GM19463 (cell line): ENCODE measurements around the gene GGT5.
"Not testable (repeated sequence)": the region's sequence is repeated elsewhere in the genome, so short reads cannot be mapped to it uniquely, and the experiment has no call there.

ENCODE experiments used
- ATAC-seq: cut with Tn5 transposase; IDR thresholded peaks from one replicate; pipeline ENCODE4 v1.9.1; 2021; ENCODE audit warnings: mild to moderate bottlenecking, moderate library complexity; ENCODE audit not compliant: unreplicated experiment

The GGT5 gene

DNA sequence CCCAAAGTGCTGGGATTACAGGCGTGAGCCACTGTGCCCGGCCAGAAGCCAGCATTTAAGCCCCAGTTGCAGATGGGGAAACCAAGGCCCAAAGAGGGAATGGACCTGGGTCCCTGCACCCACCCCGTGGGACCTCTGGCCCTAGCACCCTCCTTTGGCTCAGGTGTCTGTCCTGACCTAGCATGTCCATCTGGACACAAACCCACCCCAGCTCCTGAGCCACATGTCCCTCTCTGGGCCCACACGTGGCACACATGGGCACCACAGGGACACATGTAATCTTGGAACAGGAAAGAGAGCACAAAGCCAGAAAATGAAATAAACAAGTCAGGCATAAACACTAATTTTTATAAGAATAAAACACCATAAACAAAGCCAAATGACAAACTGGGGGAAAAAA lies 9.6 kb downstream of the GGT5 start:
- ATAC-seq: no peak

- no peak for ATAC-seq
Measured at GRCh38 chr22:24233816-24234215, 11.1 kb downstream of the GGT5 start.

DNA sequence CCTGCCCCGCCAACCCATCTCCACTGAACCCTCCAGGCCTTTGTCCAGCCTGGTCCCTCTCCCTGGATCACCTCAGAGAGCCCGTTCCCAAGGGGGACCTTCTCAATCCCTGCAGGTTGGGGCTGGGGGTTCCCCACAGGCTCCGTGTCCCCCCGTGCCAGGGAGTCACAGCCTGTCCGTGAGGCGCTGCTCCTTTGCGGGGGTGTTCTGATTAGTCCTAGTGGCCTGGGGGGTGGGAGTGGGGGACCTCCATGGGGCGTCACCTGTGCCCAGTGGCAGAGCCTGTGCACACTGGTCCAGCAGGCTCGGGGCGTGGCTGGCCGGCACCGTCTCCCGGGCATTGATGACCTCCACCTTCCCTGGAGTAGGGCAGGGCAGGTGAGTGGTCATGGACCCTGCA lies 11.6 kb downstream of the GGT5 start:
- ATAC-seq: no peak

GRCh38 chr22:24232725-24233124 lies 12.2 kb downstream of the GGT5 start:
- no peak for ATAC-seq

GRCh38 chr22:24232124-24232523 lies 12.8 kb downstream of the GGT5 start:
- ATAC-seq: no peak

GRCh38 chr22:24231706-24232105 lies 13.2 kb downstream of the GGT5 start:
- ATAC-seq: no peak

GRCh38 chr22:24230911-24231656 lies 13.8 kb downstream of the GGT5 start:
- no peak for ATAC-seq

GRCh38 chr22:24225951-24226350 lies 18.9 kb downstream of the GGT5 start:
- ATAC-seq: no peak

GRCh38 chr22:24225044-24225601 lies 19.8 kb downstream of the GGT5 start:
- ATAC-seq: no peak

GRCh38 chr22:24224468-24224867 lies 20.4 kb downstream of the GGT5 start:
- no peak for ATAC-seq

DNA sequence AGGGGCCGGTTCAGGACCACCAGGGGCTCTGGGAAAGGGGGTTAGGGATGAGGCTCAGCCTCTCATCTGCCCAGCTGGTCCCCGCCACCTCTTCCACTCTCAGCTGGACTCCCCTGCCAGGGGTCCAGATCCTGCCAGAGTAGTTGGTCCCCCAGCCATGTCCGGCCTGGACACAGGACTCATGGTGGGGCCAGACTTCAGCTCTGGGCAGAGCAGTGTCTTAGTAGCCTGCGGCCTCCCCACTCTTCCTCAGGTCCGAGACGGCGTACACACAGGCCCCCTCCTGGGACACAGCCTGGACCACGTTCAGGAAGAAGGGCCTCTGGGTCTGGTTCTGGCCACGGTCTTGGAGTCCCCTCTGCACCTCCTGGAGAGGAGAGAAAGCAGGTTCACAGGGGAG lies 25.1 kb downstream of the GGT5 start:
- ATAC-seq: no peak

DNA sequence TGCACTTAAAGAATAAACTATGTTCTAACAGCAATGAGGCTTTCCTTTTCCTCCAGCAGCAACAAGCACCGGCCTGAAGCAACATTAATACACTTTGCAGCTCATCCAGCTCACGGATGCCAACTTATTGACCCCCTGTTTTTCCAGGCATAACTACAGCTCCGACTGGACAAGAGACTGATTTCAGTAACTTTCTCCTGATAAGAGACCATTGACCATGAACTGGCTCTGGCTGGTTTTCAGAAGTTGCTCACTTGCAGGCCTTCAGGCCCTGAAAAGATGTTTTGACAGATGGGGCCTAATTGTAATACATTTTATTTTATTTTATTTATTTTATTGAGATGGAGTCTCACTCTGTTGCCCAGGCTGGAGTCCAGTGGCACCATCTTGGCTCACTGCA lies 27.5 kb downstream of the GGT5 start:
- ATAC-seq: no peak

DNA sequence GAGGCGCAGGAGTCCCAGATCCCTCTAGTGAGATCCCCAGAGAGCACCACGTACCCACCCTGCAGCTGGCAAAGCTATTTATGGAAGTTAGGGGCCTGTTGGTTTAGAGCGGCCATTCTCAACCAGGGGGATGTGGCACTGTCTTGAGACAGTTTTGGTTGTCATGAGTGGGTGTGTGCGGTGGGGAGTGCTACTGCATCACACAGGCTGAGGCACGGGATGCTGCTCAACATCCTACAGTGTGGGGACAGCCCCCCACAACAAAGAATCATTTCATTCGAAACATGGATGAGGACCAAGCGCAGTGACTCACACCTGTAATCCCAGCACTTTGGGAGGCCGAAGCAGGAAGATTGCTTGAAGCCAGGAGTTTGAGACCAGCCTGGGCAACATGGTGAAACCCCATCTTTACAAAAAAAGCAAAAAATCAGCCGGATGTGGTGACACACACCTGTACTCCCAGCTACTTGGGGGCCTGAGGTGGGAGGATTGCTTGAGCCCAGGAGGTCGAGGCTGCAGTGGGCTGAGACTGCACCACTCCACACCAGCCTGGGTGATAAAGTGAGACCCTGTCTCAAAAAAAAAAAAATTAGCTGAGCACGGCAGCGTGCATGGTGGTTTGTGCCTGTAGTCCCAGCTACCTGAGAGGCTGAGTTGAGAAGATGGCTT lies 28.2 kb downstream of the GGT5 start:
- ATAC-seq: no peak

DNA sequence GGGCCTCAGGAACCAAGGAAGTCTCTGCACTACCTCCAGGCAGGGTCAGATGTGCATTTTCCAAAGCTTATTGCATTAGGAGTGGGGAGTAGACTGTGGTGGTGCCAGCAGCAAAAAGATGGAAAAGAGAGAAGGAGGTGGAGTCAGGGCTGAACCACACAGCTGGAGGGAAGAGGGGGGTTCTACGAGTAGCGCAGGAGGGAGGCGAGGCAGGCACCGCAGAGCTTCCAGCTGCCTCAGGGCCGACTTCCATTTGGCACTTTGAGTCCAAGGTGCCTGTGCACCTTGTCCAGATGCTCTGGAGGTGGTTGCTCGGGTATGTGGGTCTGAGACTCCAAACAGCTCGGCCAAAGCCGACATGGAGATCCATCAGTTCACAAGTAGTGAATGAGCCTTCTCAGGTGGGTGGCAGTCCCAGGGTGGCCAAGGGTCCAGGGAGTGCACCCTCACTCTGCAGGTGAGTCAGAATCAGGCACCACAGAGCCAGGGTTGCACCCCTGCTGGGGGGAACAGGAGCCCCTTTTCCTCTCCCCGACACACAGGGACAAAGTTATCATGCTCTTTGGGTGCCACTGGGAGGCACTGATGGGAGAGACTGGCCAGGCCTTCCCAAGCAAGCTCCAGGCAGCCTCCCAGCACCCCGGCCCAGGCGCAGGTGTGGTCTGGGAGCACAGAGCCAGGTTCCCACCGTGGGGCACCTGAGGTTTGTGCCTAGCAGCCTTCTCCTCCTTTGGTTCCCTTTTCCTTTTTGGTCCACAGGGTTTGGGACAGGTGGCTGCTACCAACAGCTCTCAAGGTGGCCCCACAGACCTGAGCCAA lies 30.2 kb downstream of the GGT5 start:
- no peak for ATAC-seq

DNA sequence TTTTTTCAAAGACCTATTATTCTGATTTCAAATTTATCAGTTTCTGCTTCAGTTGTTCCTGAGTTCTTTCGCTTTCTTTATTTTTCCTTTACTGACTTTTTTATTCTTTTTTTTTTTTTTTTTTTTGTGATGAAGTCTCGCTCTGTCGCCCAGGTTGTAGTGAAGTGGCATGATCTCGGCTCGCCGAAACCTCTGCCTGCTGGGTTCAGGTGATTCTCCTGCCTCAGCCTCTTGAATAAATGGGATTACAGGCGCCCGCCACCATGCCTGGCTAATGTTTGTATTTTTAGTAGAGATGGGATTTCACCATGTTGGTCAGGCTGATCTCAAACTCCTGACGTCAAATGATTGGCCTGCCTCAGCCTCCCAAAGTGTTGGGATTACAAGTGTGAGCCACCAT lies 31.8 kb downstream of the GGT5 start:
- not testable (repeated sequence) for ATAC-seq

DNA sequence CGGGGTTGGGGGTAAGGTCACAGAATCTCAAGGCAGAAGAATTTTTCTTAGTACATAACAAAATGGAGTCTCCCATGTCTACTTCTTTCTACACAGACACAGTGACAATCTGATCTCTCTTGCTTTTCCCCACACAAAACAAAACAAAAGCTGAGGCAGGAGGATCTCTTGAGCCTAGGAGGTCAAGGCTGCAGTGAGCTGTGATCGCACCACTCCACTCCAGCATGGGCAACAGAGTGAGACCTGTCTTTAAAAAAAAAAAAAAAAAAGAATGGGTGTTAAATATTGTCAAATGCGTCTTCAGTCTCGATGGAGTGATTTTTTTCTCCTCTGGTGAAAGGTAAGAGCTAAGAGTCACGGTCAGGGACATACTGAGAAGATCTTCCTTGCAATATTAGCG lies 33.2 kb downstream of the GGT5 start:
- ATAC-seq: not testable (repeated sequence)

- ATAC-seq: not testable (repeated sequence)
Measured at GRCh38 chr22:24210409-24210808, 34.5 kb downstream of the GGT5 start.

DNA sequence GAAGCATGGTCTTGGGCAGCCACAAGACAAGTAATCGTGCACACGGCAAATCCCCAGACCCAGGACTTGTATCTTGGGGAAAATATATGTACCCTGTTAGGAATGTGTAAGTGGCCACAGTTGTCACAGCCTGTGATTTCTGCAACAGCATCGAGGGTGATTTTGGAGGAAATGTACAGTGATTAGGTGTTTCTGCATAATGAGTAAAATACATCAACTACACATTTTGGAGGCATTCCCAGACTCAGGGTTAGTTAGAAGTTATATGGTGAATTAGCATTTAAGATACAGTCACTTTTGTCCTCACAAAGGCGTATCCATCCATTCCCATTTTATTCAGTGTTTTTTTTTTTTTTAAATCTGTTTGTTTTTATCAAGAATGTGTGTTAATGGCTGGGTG lies 35.2 kb downstream of the GGT5 start:
- no peak for ATAC-seq

- no peak for ATAC-seq
Measured at GRCh38 chr22:24209016-24209415, 35.9 kb downstream of the GGT5 start.

- no peak for ATAC-seq
Measured at GRCh38 chr22:24208012-24208749, 36.7 kb downstream of the GGT5 start.
